SU-DHL-6 (cell line): Measurements from ENCODE around the gene S100G.

ENCODE experiments used
- EZH2phosphoT487 ChIP-seq: fragments of 200-600 bp; sonication (generic), shearing (Covaris generic); conservative IDR thresholded peaks from 2 replicates; pipeline ENCODE4 v1.6.1; 2018; ENCODE audit warnings: mild to moderate bottlenecking, antibody characterized with exemption, low read length, moderate library complexity, mixed read lengths
- TF ChIP-seq, protein P1 (sequence below): fragments of 200-600 bp; sonication (generic); IDR thresholded peaks from one replicate; pipeline ENCODE4 v1.5.1; 2017; ENCODE audit warnings: antibody characterized with exemption, mild to moderate bottlenecking, low read length, moderate library complexity; ENCODE audit not compliant: insufficient read depth, poor library complexity, severe bottlenecking

DNA sequence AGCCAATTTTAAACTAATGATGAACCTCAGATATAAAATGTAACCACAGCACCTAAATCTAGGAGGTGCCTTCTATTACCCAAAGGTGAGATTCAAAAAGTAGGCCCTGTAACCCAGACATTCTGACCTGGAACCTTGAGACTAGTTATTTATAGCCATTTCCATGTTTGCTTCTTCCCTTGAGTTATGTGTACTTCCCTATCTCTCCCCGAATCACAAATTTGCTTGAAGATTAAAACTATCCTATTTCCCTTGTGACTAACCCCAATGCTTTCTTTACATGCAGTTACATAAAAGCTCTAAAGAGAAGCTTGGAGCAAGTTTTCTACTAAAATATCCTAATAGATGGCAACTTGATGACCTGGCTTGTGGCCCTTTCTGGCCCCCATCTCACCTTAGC is 32.6 kb upstream of the S100G start:
- TF ChIP-seq, protein P1, sequence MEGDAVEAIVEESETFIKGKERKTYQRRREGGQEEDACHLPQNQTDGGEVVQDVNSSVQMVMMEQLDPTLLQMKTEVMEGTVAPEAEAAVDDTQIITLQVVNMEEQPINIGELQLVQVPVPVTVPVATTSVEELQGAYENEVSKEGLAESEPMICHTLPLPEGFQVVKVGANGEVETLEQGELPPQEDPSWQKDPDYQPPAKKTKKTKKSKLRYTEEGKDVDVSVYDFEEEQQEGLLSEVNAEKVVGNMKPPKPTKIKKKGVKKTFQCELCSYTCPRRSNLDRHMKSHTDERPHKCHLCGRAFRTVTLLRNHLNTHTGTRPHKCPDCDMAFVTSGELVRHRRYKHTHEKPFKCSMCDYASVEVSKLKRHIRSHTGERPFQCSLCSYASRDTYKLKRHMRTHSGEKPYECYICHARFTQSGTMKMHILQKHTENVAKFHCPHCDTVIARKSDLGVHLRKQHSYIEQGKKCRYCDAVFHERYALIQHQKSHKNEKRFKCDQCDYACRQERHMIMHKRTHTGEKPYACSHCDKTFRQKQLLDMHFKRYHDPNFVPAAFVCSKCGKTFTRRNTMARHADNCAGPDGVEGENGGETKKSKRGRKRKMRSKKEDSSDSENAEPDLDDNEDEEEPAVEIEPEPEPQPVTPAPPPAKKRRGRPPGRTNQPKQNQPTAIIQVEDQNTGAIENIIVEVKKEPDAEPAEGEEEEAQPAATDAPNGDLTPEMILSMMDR: no peak
- TF ChIP-seq EZH2phosphoT487: no peak
